ENCODE measurements around the gene TTLL11. TPM values are rescaled to one million over a fixed set of nuclear protein-coding genes. Genes with fewer than 3 reads are reported as not detected.

The TTLL11 gene
- total and polyA plus RNA-seq, 8 donors, result 3.4 to 7.5 (median 5.5) TPM

DNA sequence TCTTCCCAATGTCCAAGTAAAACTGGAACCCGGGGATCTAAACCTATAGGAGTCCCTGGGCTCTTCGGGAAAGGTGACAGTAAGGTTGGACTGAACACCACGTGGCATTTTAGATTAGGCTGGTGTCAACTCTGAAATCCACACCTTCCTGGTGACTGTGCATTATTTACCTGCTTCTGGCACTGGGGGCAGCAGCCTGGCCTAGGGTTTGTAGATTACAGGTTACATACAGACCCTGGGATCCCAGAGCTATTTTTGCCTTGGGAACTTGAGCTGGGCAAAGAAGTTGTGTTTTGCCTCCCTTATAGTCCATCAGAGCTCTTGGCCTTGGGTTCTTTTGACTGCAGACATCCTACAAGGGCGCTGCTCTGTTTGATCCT is 268.5 kb downstream of the TTLL11 start:
- intact Hi-C loops (cut with DNase I), result no loop called here
- 50 to 61% methylated on average over 4 of the region's 4 CpGs for WGBS, 2 donors

DNA sequence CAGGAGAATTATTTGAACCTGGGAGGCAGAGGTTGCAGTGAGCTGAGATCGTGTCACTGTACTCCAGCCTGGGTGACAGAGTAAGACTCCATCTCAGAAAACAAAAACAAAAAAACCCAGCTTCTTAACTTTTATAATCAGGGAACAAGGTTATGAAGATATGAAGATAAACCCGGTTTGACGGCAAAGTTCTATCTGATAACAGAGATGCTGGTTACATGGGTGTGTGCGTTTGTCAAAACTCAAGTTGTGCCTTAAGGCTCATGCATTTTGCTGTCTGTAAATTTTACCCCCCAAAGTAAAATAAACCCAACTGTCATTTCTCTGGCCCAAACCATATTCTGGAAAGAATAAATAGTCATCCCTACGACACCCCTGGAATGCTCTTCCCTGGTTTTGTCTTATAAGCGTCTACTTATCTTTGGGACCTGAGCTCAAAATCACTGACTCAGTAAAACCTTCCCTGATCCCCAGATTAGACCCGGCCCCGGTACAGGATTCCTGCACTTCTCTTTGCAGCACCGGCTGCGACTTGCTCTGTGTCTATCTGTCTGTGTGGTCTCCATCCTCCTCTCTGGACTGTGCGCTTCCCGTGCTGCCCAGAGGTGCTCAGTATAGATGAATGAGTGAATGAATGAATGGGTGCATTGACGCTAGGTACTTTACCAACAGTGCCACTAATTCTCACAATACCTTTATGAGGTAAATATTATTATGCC is 269.5 kb downstream of the TTLL11 start:
- no peak overlapping the region for H3K27ac ChIP-seq
- H3K27me3 ChIP-seq, result no peaks in the 10 kb centered on the region
- no peaks in the 10 kb centered on the region for H3K9me3 ChIP-seq
- no peaks in the 10 kb centered on the region for H3K36me3 ChIP-seq
- DNase-seq (no peak), FAIRE-seq (no peak), ATAC-seq (no peak)
- 92% methylated on average over 13 of the region's 13 CpGs for WGBS, 2 donors
- no peak overlapping the region for H3K4me3 ChIP-seq
- TF ChIP-seq, protein P1, sequence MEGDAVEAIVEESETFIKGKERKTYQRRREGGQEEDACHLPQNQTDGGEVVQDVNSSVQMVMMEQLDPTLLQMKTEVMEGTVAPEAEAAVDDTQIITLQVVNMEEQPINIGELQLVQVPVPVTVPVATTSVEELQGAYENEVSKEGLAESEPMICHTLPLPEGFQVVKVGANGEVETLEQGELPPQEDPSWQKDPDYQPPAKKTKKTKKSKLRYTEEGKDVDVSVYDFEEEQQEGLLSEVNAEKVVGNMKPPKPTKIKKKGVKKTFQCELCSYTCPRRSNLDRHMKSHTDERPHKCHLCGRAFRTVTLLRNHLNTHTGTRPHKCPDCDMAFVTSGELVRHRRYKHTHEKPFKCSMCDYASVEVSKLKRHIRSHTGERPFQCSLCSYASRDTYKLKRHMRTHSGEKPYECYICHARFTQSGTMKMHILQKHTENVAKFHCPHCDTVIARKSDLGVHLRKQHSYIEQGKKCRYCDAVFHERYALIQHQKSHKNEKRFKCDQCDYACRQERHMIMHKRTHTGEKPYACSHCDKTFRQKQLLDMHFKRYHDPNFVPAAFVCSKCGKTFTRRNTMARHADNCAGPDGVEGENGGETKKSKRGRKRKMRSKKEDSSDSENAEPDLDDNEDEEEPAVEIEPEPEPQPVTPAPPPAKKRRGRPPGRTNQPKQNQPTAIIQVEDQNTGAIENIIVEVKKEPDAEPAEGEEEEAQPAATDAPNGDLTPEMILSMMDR (IDR thresholded peaks at IDR 0.05), result no peak
- intact Hi-C loops (cut with DNase I), result no loop called here
- no peaks in the 10 kb centered on the region for H3K4me1 ChIP-seq

More for the DNA sequence above, 268.5 kb downstream of the TTLL11 start:
- TF ChIP-seq, protein P1 (IDR thresholded peaks at IDR 0.05), result no peak
- ATAC-seq (peak in 2 of 4 donors; percentile 37 to 48), FAIRE-seq (no peak), DNase-seq (no peak)
- Histone ChIP-seq H3K36me3 (no peaks in the 10 kb centered on the region), H3K4me1 (no peaks in the 10 kb centered on the region), H3K9me3 (no peaks in the 10 kb centered on the region), H3K27me3 (no peaks in the 10 kb centered on the region), H3K27ac (no peak overlapping the region), H3K4me3 (no peak overlapping the region)

DNA sequence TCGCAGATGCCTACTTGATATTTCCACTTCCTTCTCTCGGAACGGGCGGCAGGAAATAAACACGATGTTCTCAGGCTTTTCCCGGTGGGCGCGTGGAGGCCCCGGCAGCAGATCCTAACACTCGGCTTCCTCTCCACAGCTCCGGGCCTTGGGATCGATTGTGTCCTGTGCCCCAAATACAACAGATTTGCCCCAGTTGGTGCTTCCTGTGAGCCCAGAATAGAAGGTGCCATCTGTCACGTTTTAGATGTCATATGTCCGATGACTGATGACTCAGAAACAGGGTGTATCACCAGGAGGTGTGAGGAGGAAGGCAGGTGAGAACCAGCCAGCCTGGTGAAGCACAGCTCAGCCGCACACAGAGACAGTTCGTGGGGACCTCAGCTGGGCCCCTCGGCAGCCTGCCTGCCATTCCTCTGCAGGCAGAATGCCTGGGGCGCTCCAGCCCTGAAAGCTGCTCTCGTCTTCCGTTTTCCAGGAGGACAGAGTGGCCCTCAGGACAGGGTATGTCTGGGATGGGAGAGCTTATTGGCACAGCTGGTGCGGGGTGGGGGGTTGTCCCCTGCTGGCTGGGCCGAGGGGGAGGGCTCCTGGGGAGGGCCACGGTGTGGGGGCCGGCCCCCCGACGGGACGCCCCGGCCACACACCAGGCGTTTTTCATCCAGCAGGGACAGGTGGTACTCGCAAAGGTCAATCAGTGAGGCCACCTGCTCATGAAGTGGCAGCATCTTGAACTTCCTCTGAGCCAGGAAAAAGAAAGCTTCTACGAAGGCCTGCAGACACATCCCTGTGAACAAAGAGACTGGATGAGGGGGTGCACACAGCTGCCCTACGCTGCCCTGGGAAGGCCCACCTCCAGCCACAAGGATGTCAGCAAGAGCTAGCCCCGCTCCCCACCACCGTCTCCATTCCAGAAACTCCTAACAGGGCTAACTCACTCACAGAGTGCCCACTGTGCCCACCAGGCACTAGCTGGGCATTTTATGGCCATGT is 270.7 kb downstream of the TTLL11 start:
- DNase-seq (no peak), ATAC-seq (no peak), FAIRE-seq (no peak)
- Histone ChIP-seq H3K4me3 (no peak overlapping the region), H3K36me3 (no peaks in the 10 kb centered on the region), H3K4me1 (no peaks in the 10 kb centered on the region), H3K27me3 (no peaks in the 10 kb centered on the region), H3K27ac (no peak overlapping the region), H3K9me3 (no peaks in the 10 kb centered on the region)
- TF ChIP-seq, protein P1 (IDR thresholded peaks at IDR 0.05), result no peak
- 86 to 89% methylated on average over 34 of the region's 34 CpGs for WGBS, 2 donors
- intact Hi-C loops (cut with DNase I), result no loop called here

DNA sequence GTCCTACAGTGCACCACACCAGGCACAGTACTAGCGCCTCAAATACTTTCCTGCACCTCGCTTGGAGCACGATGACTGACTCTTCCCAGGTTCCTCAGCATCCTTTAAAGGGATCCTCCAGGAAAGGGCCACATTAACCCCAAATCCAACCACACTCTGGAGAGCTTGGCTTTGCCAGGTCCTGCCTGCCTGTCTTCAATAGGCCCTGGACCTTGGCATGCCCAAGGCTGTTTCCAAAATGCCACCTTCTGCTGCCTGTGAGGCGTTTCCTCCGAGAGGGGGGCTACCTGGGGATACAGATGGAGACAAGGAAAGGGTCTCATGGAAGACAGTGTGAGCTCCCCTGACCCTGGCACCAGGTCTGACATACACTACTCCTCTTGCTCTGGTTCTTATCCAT is 271.8 kb downstream of the TTLL11 start:
- no peak for FAIRE-seq
- DNase-seq, result no peak
- WGBS, 2 donors, result 92 to 93% methylated on average over 5 of the region's 5 CpGs

More for the DNA sequence above, 271.8 kb downstream of the TTLL11 start:
- intact Hi-C loops (cut with DNase I), result no loop called here
- H3K36me3 ChIP-seq, result no peaks in the 10 kb centered on the region
- TF ChIP-seq, protein P1 (IDR thresholded peaks at IDR 0.05), result no peak
- ATAC-seq, result no peak
- no peak overlapping the region for H3K4me3 ChIP-seq
- H3K27ac ChIP-seq, result no peak overlapping the region
- no peaks in the 10 kb centered on the region for H3K4me1 ChIP-seq
- no peaks in the 10 kb centered on the region for H3K9me3 ChIP-seq
- no peaks in the 10 kb centered on the region for H3K27me3 ChIP-seq

All from pancreas (tissue), 10 donors.